Retinal pigment epithelial cell (primary cell): Measurements from ENCODE around the gene VILL.
"Not testable (repeated sequence)": the region's sequence is repeated elsewhere in the genome, so short reads cannot be mapped to it uniquely, and the experiment has no call there.

ENCODE experiments used
- DNase-seq: peaks from one replicate; pipeline ENCODE4 v3.0.0-alpha.2; 2010; ENCODE audit warnings: low read depth
- H3K4me3 ChIP-seq: 2 replicates; pipeline ENCODE4 v1.5.1; 2011; ENCODE audit warnings: mild to moderate bottlenecking, low read length, control low read depth, moderate library complexity
- TF ChIP-seq, protein P1 (sequence below): conservative IDR thresholded peaks from 2 replicates; pipeline ENCODE4 v1.5.1; 2011; ENCODE audit warnings: low read depth, low read length, control low read depth, inconsistent platforms

The VILL gene

GRCh38 chr3:37985637-37986320 lies 4.8 kb upstream of the VILL start:
- TF ChIP-seq, protein P1, sequence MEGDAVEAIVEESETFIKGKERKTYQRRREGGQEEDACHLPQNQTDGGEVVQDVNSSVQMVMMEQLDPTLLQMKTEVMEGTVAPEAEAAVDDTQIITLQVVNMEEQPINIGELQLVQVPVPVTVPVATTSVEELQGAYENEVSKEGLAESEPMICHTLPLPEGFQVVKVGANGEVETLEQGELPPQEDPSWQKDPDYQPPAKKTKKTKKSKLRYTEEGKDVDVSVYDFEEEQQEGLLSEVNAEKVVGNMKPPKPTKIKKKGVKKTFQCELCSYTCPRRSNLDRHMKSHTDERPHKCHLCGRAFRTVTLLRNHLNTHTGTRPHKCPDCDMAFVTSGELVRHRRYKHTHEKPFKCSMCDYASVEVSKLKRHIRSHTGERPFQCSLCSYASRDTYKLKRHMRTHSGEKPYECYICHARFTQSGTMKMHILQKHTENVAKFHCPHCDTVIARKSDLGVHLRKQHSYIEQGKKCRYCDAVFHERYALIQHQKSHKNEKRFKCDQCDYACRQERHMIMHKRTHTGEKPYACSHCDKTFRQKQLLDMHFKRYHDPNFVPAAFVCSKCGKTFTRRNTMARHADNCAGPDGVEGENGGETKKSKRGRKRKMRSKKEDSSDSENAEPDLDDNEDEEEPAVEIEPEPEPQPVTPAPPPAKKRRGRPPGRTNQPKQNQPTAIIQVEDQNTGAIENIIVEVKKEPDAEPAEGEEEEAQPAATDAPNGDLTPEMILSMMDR = peak; percentile 43
- DNase-seq = peak; percentile 90
- H3K4me3 ChIP-seq = no peak overlapping the region

DNA sequence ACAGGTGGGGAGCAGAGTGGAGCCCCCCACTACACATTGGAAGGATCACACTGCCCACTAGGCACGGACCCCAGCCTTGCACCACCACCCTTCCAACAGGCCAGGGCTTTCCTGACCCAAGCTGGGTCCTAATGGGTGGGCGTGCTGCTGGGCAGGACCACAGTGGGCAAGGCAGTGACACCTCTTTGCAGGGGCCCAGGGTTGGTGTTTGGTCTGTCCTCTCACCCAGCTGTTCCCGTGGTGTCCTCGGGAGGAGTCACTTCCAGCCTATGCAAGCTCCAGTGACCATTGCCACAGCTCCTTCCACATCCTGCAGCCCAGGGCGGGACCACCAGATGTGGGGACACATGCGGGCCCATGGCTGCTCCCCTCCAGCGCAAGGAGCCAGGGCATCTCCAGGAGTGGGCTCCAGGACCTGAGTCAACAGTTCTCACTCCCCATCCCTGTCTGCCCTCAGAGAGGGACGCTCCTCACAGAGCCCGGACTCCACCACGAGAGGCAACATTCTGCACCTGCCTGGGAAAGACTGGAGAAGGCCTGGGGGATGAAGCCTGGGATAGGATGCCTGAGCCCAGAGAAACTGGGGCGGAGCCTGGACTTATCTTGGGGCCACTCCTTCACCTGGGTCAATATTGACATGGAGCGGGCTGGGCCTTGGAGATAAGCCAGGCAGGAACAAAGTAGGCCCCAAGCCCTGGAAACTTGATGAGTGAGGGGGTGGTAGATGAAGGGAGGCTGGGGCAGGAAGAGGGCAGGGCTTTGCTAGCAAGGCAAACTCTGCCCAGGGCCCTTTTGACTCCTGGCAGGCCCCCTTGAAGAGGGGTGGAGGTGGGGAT lies 3.9 kb upstream of the VILL start:
- TF ChIP-seq, protein P1 = no peak
- no peak overlapping the region for H3K4me3 ChIP-seq

DNA sequence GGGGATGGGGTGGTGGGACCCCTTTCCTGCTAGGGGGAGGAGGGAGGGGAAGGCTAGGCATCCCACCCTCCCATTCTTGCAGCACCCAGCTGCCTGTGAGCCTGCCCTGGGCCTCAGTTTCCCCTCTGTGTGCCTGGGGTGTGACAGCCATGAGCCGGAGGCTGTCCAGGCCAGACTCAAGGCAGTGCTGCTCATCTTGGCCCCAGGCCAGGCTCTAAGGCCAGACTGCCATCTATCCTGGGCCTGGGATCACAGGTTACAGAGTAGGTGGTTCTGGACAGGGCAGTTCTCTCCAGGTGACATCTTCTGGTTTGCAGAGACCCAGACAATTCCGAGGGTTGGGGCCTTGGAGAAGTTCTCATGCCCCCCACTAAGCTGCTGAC lies 3.3 kb upstream of the VILL start:
- no peak for DNase-seq
- H3K4me3 ChIP-seq = no peak overlapping the region
- TF ChIP-seq, protein P1 = no peak

More for the DNA sequence above, 3.9 kb upstream of the VILL start:
- DNase-seq = no peak

GRCh38 chr3:37987751-37988179 lies 2.8 kb upstream of the VILL start:
- TF ChIP-seq, protein P1 = no peak
- no peak overlapping the region for H3K4me3 ChIP-seq
- DNase-seq = no peak

DNA sequence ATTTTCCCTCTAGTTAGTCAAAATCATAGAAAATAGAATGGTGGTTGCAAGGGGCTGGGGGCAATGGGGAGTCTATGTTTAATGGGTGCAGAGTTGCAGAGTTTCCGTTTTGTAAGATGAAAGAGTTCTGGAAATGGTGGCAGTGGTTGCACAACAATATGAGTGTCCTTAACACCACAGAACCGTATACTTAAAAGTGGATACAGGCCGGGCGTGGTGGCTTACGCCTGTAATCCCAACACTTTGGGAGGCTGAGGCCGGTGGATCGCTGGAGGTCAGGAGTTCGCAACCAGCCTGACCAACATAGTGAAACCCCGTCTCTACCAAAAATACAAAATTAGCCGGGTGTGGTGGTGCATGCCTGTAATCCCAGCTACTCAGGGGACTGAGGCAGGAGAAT lies 2.2 kb upstream of the VILL start:
- H3K4me3 ChIP-seq, DNase-seq: not testable (repeated sequence)

GRCh38 chr3:37988931-37989525 lies 1.6 kb upstream of the VILL start:
- no peak overlapping the region for H3K4me3 ChIP-seq
- TF ChIP-seq, protein P1 = no peak
- no peak for DNase-seq

- no peak overlapping the region for H3K4me3 ChIP-seq
- no peak for DNase-seq
- TF ChIP-seq, protein P1 = no peak
Observed at GRCh38 chr3:37989821-37990480, 635 bp upstream of the VILL start.
